Vagina (tissue), 2 donors: ENCODE data around the gene MYADM. TPM values are rescaled to one million over a fixed set of nuclear protein-coding genes. Genes with fewer than 3 reads are reported as not detected.

Experiments
- DNase-seq, 2 donors: peaks; one replicate each; pipeline ENCODE4 v3.0.0-alpha.2; 2017; ENCODE audit errors: extremely low spot score in 2 of 2
- H3K27ac ChIP-seq: fragments of 200-600 bp; sonication (generic); one replicate; pipeline ENCODE4 v1.5.1; 2019
- H3K27me3 ChIP-seq: fragments of 200-600 bp; sonication (generic); one replicate; pipeline ENCODE4 v1.5.1; 2019
- H3K36me3 ChIP-seq, 2 donors: fragments of 200-600 bp; sonication (generic); one replicate each; pipeline ENCODE4 v1.5.1; 2017 to 2019
- H3K4me1 ChIP-seq: fragments of 200-600 bp; sonication (generic); one replicate; pipeline ENCODE4 v1.5.1; 2019
- H3K4me3 ChIP-seq, 2 donors: fragments of 200-600 bp; sonication (generic); 1 replicate in 1 of 2; 2 replicates in 1 of 2; pipeline ENCODE4 v1.5.1; 2016 to 2019
- H3K9me3 ChIP-seq: fragments of 200-600 bp; sonication (generic); one replicate; pipeline ENCODE4 v1.5.1; 2019
- POLR2A ChIP-seq, 2 donors: fragments of 450-650 bp; IDR thresholded peaks; one replicate each; pipeline ENCODE4 v1.6.1; 2017; ENCODE audit warnings: antibody characterized with exemption in 2 of 2, mild to moderate bottlenecking in 2 of 2, moderate library complexity in 2 of 2
- POLR2AphosphoS5 ChIP-seq, 2 donors: sonication (generic); formaldehyde crosslinking; IDR thresholded peaks; one replicate each; pipeline ENCODE4 v1.9.0; 2017; ENCODE audit warnings: antibody characterized with exemption in 2 of 2, mild to moderate bottlenecking in 2 of 2, low read depth in 1 of 2; ENCODE audit not compliant: insufficient read depth in 1 of 2
- intact Hi-C: fragments of 100-400 bp; cut with DNase I; formaldehyde crosslinking; loops from one replicate; pipeline ENCODE4 v1.15.1; 2023
- total RNA-seq: library from RNA; depleted of rRNA; stranded (reverse); fragments of >200 nt; gene quantifications from one replicate; pipeline ENCODE4 v1.2.3, GENCODE V29; 2016
- TF ChIP-seq, protein P1 (sequence below), 3 experiments: fragments of 450-650 bp in 2 of 3; fragments of 200-600 bp in 1 of 3; sonication (generic) in 1 of 3; IDR thresholded peaks; one replicate each; pipeline ENCODE4 v1.5.1; 2017 to 2019; ENCODE audit warnings: antibody characterized with exemption in 3 of 3, mild to moderate bottlenecking in 2 of 3, moderate library complexity in 2 of 3

The MYADM gene
- total RNA-seq, 1 donor from 2014 or later = 68.3 TPM

DNA sequence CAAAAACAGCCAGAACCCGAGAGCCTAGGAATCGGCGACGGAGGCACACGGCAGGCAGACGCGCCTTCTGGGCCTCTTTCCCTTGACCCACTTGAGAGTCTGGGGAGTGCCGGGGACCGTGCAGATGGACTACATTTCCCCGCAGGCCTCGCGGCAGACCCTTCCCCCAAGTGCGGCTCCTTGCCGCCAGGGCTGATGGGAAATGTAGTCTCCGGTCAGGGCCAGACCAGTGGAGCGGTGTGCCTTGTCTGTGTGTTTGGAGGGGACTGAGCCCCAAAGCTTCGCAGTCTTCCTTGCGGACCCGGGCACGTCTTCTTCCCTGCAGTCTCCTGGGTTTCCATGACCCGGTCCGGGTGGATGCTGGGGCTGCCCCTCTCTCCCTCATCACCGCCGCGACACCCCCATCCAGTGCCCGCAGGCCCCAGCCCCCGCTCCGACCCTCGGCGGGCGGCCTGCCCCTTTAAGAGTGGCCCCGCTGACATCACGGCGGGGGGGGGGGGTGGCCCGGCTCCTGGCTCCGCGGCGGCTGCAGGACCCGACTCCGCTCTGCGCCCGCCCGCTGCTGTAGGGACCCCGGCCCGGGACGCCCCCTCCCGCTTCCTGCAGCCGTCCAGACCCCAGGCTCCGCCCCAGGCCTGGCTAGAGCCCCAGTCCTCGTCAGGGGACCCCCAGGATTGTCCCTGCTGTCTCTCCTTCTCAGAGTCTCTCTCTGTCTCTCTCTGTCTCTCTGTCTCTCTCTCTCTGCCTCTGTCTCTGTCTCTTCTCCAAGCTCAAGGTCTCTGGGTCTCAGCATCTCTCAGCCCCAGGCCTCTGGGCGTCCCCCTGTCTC lies 40.6 kb downstream of the MYADM start:
- Histone ChIP-seq H3K4me3 (no peak overlapping the region), H3K4me1 (peaks cover 24% of the 10 kb centered on the region)
- intact Hi-C loops = no loop called here

DNA sequence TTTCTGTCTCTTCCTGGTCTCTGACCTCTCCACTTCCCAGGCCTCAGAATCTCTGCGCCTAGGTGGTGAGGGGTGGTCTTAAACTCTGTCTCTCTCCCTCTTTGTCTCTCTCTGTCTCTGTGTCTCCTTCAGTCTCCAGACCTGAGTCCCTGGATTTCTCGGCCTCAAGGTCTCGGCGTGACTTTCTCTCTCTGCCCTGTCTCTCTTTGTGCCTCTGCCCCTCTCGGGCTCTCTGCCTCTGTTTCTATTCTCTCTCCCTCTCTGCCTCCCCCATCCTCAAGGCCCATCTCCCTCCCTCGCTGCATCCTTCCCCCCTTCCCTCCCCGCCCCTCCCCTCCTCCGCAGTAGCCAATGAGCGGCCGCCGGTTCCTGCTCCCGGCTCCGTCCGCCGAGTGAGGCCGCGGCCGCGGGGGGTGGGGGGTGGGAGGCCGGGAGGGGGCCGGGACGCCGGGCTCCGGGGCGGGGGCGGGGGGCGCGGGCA lies 41.3 kb downstream of the MYADM start, which contains the start of gene CACNG7:
Gene CACNG7, plus strand, starts transcription at position 344 of the 481 bp plus-strand sequence. CDS start 3,554 bp downstream, outside the sequence.
- Histone ChIP-seq H3K4me3 (no peak within 1 kb of the TSS), H3K4me1 (peaks cover 24% of the 10 kb centered on the region), H3K27ac (no peak within 1 kb of the TSS), H3K9me3 (no peaks in the 10 kb centered on the region), H3K36me3 (no peaks in the 10 kb centered on the region), H3K27me3 (peaks cover 34% of the 10 kb centered on the region)
- TF ChIP-seq, protein P1, sequence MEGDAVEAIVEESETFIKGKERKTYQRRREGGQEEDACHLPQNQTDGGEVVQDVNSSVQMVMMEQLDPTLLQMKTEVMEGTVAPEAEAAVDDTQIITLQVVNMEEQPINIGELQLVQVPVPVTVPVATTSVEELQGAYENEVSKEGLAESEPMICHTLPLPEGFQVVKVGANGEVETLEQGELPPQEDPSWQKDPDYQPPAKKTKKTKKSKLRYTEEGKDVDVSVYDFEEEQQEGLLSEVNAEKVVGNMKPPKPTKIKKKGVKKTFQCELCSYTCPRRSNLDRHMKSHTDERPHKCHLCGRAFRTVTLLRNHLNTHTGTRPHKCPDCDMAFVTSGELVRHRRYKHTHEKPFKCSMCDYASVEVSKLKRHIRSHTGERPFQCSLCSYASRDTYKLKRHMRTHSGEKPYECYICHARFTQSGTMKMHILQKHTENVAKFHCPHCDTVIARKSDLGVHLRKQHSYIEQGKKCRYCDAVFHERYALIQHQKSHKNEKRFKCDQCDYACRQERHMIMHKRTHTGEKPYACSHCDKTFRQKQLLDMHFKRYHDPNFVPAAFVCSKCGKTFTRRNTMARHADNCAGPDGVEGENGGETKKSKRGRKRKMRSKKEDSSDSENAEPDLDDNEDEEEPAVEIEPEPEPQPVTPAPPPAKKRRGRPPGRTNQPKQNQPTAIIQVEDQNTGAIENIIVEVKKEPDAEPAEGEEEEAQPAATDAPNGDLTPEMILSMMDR (IDR thresholded peaks at IDR 0.05) = no peak
- TF ChIP-seq POLR2A (IDR thresholded peaks at IDR 0.05) (no peak), POLR2AphosphoS5 (IDR thresholded peaks at IDR 0.05; ENCODE audit: insufficient read depth in 1 of 2, low read depth in 1 of 2) (no peak)
- DNase-seq = no peak
- intact Hi-C loops = no loop called here

More for the DNA sequence above, 40.6 kb downstream of the MYADM start:
- Histone ChIP-seq H3K27me3 (peaks cover 34% of the 10 kb centered on the region), H3K27ac (no peak overlapping the region), H3K9me3 (no peaks in the 10 kb centered on the region), H3K36me3 (no peaks in the 10 kb centered on the region)
- no peak for DNase-seq
- TF ChIP-seq POLR2A (IDR thresholded peaks at IDR 0.05) (no peak), POLR2AphosphoS5 (IDR thresholded peaks at IDR 0.05; ENCODE audit: insufficient read depth in 1 of 2, low read depth in 1 of 2) (no peak)
- TF ChIP-seq, protein P1 (IDR thresholded peaks at IDR 0.05) = no peak

DNA sequence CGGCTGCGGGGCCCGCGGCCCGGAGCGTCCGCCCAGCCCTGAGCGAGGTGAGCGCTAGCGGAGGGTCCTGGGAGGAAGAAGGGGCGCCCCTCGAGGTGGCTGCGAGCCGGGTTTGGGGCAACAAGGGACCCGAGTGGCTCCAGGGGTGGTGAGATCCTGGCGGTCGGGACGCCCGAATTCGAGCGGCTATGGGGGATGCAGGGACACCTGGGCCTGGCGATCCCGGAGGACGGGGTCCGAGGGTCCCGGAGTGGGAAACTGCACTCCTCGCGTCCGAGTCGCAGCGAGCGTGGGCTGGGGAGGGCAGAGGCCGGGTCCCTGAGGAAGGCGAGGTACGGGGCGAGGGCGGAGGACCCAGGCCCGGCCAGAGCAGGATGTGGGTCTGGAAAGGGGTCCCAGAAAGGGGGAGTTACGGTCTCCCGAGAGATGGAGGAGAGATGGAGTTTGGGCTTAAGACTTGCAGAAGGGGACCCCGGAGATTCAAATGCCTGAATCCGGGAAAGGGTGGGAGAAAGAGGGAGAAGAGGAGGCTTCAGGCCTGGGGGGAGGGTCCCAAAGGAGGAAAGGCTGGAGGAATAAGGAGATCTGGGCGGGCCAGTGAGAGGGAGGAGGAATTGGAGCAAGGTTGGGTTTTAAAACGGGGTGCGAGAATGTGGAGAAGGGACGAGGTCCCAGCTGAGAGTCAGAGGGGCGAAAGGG lies 41.9 kb downstream of the MYADM start:
- intact Hi-C loops = no loop called here
- H3K27ac ChIP-seq = no peak overlapping the region
- H3K27me3 ChIP-seq = peaks cover 34% of the 10 kb centered on the region
- H3K4me1 ChIP-seq = peaks cover 24% of the 10 kb centered on the region
- no peaks in the 10 kb centered on the region for H3K36me3 ChIP-seq
- no peak overlapping the region for H3K4me3 ChIP-seq
- DNase-seq = no peak
- TF ChIP-seq POLR2AphosphoS5 (IDR thresholded peaks at IDR 0.05; ENCODE audit: insufficient read depth in 1 of 2, low read depth in 1 of 2) (no peak), POLR2A (IDR thresholded peaks at IDR 0.05) (no peak)
- TF ChIP-seq, protein P1 (IDR thresholded peaks at IDR 0.05) = no peak
- no peaks in the 10 kb centered on the region for H3K9me3 ChIP-seq

DNA sequence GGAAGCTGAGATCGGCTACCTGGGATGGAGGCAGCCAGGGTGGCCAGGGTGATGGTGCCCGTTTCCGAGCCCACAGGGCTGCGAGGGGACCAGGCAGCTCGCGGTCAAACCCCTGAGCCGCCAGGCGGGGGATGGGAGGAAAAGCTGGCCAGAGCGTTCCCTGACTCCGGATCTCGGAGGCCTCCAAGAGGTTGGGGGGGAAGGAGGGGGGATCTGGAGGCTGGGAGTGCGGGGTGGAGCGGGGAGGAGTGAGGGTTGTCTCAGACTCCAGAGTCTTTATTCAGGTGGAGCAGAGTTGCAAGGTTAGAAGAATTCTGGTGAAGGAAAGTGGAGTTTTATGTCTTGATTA lies 42.5 kb downstream of the MYADM start:
- H3K36me3 ChIP-seq = no peaks in the 10 kb centered on the region
- no peaks in the 10 kb centered on the region for H3K9me3 ChIP-seq
- no peak overlapping the region for H3K27ac ChIP-seq
- H3K4me3 ChIP-seq = no peak overlapping the region
- no peak for DNase-seq
- TF ChIP-seq POLR2AphosphoS5 (IDR thresholded peaks at IDR 0.05; ENCODE audit: insufficient read depth in 1 of 2, low read depth in 1 of 2) (no peak), POLR2A (IDR thresholded peaks at IDR 0.05) (no peak)
- TF ChIP-seq, protein P1 (IDR thresholded peaks at IDR 0.05) = no peak
- intact Hi-C loops = no loop called here
- H3K27me3 ChIP-seq = peaks cover 34% of the 10 kb centered on the region
- H3K4me1 ChIP-seq = peaks cover 24% of the 10 kb centered on the region
